Upper lobe of left lung (tissue), 4 donors: ENCODE results near the gene MAP2K5.

Experiments
- EP300 ChIP-seq, 4 donors: sonication (generic); formaldehyde crosslinking; IDR thresholded peaks; one replicate each; pipeline ENCODE4 v1.5.1; 2017; ENCODE audit warnings: antibody characterized with exemption in 4 of 4, control low read depth in 2 of 4
- POLR2A ChIP-seq, 4 donors: fragments of 450-650 bp; IDR thresholded peaks; one replicate each; pipeline ENCODE4 v1.5.1; 2016 to 2017; ENCODE audit warnings: antibody characterized with exemption in 4 of 4, mild to moderate bottlenecking in 2 of 4
- TF ChIP-seq, protein P1 (sequence below), 6 experiments: fragments of 450-650 bp in 4 of 6; fragments of 200-600 bp in 2 of 6; sonication (generic) in 2 of 6; IDR thresholded peaks; one replicate each; pipeline ENCODE4 v1.5.1; 2016 to 2019; ENCODE audit warnings: antibody characterized with exemption in 6 of 6

DNA sequence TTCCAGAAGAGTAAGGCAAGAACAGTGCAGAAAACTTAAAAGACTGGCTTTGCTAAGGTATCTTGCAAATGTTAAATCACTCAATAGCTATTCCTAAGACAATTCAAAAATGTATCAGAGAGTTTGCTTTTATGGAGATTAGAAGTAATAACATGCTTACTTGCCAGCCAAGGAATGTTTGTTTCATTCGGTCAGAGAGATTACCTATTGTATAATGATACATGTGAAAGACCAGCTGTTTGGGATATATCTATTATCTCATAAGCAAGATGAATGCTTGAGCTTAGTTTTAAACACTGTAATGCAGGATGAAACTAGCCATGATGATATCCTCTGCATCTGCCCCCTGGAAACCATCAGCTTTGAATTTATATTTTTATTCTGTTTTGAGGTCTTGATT, 70.7 kb downstream of the MAP2K5 start:
- TF ChIP-seq, protein P1, sequence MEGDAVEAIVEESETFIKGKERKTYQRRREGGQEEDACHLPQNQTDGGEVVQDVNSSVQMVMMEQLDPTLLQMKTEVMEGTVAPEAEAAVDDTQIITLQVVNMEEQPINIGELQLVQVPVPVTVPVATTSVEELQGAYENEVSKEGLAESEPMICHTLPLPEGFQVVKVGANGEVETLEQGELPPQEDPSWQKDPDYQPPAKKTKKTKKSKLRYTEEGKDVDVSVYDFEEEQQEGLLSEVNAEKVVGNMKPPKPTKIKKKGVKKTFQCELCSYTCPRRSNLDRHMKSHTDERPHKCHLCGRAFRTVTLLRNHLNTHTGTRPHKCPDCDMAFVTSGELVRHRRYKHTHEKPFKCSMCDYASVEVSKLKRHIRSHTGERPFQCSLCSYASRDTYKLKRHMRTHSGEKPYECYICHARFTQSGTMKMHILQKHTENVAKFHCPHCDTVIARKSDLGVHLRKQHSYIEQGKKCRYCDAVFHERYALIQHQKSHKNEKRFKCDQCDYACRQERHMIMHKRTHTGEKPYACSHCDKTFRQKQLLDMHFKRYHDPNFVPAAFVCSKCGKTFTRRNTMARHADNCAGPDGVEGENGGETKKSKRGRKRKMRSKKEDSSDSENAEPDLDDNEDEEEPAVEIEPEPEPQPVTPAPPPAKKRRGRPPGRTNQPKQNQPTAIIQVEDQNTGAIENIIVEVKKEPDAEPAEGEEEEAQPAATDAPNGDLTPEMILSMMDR (IDR thresholded peaks at IDR 0.05), result no peak
- TF ChIP-seq POLR2A (IDR thresholded peaks at IDR 0.05) (no peak), EP300 (IDR thresholded peaks at IDR 0.05) (no peak)
